GM18858 (cell line): Measurements from ENCODE around the gene PDK1.

ENCODE experiments used
- ATAC-seq: cut with Tn5 transposase; IDR thresholded peaks from one replicate; pipeline ENCODE4 v1.9.1; 2021; ENCODE audit not compliant: unreplicated experiment

PDK1 gene

DNA sequence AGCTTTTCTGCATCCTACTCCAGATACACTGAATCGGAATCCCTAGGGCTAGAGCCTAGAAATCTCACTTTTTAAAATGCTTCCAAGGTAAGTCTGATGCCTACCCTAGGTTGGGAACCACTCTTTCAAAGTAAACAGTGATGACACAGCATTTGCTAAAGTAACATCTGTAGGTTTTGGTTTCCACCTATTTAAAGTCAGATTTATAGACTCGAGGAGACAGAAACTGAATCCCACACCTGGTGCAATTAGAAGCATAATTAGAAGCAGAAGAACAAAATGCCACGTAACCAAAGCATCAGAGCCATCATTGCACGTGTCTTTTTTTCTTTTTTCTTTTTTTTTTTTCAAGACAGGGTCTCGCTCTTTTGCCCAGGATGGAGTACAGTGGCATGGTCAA is 40.9 kb downstream of the PDK1 start:
- no peak for ATAC-seq

DNA sequence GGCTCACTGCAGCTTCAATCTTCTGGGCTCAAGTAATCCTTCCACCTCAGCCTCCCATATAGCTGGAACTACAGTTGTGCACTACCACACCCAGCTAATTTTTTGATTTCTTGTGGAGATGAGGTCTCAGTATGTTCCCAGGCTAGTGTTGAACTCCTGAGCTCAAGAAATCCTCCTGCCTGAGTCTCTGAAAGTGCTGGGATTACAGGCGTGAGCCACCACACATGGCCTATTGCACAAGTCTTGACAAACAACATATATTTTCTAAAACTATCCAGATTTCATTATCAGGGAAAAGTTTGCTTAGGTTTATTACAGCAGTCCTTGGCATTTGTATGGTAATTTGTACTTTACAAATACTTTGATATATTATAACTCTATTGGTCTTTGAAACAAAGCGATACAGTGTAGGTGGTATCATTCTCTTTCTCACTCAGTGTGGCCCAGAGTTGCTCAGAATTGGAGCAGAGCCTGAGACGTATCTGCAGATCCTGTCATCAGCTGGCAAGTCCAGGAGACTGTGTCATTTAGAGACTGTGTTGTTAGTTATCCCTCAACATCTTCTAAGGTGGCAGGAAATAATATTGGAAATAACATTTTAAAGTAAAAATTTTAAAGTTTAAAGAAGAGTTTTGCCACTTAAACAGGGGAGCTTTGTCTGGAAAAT is 41.4 kb downstream of the PDK1 start:
- no peak for ATAC-seq

DNA sequence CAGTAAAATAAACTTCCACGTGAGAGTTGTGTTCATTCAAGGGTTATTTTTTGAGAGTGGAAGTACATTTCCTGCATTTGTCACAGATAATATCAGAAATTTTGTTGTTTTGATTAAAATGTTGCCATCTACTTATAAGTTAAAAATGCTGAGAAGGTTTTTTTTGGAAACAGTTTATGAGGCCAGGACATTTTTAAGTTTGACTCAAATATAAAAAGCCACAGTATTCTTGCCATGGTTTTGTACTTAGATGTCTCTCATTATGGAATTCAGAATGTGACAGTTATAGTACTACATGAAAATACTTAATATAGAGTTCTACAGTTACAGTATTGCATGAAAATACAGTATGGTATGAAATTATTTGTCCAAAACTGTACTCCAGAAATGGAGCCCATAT is 44.1 kb downstream of the PDK1 start:
- no peak for ATAC-seq

DNA sequence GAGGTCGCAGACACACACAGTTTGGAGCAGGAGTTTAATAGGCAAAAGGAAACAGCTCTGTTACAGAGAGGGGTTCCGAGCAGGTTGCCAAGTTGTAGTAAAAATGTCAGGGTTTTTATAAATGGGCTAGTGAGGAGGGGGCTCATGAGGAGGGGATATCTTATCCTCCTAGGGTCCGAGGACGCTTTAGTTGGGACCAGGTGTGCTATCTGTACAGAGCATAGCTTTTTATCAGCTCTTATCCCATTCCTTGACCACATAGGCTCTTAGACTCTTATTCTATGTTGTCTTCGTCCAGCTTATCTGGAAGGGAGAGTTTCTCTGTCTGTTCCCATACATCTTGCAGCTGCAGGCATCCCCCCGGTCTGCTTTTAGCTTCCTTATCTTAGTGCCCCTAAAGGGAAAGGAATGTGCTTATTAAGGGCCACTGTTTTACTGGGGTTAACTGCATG is 44.7 kb downstream of the PDK1 start:
- no peak for ATAC-seq

DNA sequence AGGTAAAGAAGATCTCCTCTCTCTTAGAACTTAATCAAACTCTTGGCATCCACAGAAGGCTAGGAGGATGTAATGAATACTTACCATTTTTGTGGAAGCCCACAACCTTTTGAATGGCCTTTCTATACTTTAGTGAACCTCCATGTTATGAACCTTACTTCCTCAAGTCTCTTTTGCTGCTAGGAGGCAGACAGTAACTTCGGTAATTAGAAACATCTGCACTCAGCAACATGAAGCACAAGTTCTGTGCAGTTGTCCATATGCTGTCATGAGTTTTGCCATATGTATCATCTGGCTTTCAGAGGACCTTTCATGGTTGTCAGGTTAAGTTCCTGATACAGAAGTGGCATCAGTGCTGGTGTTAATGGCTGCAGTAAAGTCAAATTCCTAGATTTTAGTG is 50.4 kb downstream of the PDK1 start:
- ATAC-seq = no peak

DNA sequence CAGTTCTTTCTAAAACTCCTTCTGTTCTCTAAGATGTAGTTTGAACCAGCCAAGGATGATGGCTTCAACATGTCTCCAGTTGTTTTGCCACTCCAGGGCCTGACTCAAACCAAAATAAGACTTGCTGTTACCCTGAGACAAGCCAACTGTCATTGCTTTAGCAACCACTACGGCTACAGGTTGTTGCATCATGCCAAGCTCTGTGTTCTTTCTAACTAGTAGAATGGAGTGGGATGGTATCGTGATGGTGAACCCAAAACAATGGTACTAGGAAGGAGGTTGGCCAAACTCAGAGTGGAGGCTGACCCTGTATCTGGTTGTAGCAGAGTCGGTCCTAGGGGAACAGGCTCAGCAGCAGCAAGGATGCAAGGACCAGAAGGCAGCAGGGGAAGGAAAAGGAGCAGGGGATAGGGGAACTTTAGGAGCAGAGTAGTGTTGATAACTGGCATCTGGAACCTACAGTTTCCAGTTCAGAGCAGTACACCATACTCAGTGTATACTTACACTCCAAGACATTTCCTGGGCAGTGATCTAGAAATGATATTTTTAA is 51.6 kb downstream of the PDK1 start:
- ATAC-seq = no peak

DNA sequence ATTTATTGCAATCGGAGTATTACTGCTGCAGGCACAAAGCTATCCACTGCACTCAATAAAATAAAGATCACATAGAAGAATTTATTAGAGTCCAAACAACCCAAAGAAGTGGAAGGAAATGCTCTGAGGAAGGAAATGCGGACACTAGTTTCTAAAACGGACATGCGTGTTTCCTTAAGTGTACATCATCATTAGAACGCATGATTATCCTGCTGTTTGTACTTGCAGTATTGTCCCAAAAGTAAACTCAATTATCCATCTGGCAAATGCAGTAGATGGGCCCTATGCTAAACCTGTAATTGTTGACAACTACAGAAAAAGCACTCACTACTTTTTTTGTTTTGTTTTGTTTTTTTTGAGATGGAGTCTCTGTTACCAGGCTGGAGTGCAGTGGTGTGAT is 53.6 kb downstream of the PDK1 start:
- no peak for ATAC-seq

DNA sequence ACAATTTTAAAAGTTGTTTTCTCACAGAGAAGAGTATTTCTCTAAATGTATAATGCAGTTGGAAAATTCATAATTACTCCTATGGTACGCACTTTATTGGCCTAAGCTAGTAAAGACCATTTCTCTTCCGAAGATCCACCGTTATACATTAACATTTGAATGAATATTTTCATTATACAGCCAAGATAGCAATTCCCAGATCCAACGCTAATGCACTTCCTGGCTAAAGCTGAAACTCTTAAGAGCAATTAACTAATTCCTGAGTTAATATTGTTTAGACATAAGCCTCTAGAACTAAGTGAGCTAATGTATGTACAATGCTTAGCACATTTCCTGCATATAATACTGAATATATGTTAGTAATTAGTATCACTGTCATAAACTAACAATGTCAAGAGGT is 56.2 kb downstream of the PDK1 start:
- no peak for ATAC-seq

DNA sequence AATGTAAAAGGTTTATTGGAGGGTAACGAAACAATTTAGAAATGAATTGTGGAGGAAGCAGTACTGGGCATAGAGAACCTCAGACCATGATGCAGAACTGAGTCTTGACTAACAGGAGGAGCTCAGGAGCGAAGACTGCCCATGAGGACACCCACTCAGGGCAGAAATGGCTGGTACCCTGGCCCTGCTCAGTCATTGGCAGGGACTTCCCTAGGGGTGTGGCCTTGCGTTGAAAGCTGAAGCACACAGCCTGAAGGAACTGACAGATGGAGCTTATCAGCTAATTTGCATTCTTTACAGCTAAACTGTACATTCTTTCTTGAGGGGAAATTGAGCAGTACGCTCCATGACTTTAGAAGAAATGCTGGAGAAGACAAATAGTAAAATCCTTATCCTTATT is 57.1 kb downstream of the PDK1 start:
- no peak for ATAC-seq

DNA sequence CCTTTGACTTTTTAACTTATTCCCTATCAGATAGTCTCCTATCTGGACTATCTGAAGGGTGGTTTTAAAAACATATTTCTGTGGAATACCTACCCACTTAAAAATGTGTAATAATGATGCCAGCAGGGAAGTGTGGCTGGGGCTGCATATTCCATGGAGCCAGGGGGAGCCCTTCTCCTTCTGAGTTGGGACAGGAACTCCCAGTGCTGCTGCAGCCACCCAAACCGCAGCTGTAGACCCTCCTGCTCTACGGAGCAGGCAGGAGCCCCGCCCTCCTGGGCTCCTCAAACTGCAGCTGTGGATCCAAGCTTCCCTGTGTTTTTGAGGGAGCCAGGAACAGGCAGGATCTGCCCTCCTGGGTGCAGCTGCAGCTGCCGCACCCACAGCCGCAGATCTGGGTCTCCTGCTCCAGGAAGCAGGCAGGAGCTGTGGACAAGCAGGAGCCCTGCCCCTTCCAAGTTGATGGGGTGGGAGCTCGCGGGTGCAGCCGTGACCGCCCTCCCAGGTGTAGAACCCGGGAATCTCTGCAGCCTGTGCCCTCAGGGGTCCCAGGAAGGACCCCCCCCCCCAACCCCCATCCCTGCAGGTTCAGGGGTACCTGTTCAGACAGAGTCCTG is 57.8 kb downstream of the PDK1 start:
- no peak for ATAC-seq

DNA sequence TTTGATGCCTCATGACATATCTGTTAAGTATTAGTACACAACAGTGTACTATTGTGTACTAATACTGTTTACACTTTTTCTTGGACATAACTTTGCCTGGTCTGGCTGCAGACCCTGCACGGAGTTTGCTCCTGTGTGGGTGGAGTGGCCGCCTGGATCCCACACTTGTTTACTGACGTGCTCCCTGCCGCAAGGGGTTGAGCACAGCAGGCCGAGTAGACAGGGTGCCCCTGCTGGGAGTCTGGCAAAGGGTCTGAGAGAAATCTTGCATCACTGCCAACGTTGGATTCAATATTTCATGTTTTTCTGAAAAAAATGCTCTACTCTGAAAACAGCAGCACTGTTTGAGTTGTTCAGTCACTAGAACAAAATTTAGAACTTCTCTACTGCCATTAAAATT is 59.0 kb downstream of the PDK1 start:
- no peak for ATAC-seq

DNA sequence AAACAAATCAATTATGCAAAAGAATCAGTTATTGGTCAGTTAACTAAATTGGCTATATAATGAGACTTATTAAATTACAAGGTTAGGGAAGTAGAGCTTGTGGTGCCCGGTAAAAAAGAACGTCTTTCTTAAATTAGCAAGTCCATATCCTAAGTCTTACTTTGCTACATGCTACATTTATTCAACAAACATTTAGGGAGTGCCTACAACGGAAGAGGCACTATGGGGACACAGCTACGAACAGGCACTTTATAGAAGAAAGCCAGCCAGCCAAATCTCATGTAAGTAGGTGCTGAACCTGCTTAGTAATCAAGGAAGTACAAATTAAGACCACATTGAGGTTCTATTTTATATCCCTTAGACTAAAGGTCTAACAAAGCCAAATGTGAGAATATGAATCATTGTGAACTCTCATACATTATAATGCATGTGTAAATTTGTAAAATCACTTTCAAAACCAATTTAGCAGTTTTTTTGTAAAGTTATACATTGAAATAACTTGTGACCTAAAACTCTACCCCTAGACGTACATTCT is 59.9 kb downstream of the PDK1 start:
- ATAC-seq = no peak

DNA sequence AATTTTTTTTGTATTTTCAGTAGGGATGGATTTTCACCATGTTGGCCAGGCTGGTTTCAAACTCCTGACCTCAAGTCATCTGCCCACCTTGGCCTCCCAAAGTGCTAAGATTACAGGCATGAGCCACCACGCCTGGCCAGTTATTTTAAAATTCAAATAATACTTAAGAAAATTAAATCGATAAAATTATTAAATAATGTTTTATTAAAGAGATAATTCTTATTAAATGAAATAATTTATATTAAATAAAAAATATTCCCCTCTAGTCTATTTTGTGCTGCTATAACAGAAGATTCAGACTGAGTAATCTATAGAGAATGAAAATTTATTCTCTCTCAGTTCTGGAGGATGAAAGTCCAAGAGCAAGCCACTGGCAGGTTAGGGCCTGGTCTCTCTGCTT is 61.2 kb downstream of the PDK1 start:
- no peak for ATAC-seq

DNA sequence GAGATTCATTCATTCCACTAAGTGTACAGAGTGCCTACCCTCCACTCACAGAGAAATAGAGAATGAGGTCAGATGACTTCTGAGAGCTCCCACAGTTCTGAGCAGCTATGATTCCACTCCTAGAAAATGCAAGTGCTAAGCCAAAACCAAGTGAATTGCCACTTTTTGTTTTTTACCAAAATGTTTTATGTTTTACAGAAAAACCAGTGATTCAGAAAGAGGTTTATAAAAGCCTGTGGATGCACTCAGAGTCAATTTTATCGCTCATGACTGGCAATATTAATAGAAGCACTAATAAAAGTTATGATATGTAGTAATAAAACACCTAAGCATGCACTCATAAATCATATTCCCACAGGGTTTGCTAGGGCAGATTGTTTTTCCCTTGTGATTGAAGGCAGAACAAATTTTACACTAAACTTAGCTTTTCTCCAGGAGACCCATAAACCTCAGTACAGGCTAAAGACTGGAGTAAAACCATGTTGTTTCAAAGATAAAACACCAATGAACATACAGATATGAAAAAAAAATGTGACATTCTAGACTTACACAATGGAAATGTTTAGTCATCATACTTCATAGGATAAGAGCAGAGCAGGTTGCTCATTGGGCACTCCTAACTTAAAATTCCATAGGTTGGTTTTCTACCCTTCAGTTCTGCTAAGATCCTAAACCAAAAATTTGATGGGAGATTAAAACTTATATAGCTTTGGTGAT is 67.5 kb downstream of the PDK1 start:
- no peak for ATAC-seq

DNA sequence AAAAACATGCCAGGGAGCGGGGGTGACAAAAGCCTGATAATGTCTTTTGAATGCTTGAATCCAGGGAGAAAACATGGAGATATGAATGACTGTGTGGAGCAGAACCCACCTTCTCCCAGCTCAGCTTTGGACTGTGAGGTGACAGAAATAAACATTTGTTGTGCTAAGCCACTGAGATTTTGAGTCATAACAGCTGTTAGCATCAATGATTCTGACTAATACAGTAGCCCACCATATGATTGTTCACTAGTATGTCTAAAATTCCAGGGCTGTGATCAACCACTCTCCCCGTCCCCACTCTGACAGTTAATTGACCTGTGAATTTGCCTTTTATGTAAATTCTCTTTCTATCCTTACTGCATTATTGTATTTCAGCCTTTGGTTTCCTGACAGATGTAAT is 69.1 kb downstream of the PDK1 start:
- no peak for ATAC-seq

DNA sequence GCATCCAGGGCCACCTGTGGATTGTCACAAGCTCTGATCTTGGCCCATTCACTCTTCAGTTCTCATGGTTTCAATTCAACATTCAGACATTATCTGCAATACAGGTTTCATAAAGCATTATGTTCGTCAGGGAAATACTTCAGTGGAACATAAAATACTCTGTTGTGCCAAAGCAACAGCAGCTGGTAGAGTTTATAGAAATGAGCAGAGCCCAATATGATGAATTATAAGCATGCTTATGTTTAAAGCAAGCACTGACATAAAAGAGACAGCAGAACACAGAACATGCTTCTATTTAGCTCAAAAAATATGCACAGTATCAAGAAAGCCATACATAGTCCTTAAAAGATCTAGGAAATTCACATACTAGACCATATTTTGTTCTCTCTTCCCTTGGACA is 71.3 kb downstream of the PDK1 start:
- no peak for ATAC-seq

DNA sequence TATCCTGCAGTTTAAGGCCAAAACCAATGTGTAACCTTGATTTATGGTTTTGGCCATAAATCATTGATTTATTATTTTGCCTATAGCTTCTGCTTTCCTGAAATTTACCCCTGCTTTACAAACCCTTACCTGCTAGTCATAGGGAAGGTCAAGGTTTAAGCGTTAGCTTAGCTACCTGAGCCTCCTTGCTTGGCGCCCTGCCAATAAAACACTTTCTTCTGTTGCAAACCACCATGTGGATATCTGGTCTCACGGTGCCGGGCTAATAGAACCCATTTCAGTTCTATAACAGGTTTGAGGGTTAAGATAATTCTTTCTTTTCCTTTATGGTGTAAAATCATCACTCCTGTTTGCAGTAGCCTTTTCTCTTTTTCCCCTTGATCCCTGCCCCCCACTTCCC is 72.2 kb downstream of the PDK1 start:
- ATAC-seq = no peak

DNA sequence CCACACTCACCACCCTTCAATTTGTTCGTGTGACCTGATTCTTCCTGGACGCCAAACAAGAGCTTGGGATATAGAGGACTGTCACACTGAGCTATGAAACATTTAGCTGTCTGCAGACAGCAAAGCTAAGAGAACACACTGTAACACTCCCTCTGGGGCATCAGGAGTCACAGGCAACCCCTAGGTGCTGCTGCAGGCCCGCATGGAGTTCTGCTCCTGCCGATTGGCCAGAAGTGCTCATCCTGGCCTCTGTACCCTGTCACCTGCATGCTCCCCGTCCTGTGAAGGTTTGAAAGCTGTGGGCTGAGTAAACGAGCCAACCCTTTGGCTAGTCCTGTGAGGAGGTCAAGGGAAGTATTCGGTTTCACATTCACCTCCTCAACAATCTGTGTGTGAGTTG is 73.7 kb downstream of the PDK1 start:
- ATAC-seq = no peak

DNA sequence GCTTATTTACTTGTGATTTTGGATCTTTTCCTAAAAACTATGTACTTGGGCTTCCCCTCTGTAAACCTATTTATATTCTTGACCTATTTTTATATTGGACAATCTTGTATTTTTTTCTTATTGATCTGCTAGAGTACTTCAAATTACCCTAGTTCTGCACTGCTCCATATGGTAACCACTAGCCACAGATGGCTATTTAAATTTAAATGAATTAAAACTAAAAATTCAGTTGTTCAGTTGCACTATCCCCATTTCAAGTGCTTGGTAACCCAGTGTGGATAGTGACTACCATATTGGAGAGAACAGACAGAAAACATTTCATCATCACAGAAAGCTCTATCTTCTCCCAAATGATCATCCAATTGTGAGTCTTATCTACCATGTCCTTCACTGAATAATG is 74.3 kb downstream of the PDK1 start:
- no peak for ATAC-seq

DNA sequence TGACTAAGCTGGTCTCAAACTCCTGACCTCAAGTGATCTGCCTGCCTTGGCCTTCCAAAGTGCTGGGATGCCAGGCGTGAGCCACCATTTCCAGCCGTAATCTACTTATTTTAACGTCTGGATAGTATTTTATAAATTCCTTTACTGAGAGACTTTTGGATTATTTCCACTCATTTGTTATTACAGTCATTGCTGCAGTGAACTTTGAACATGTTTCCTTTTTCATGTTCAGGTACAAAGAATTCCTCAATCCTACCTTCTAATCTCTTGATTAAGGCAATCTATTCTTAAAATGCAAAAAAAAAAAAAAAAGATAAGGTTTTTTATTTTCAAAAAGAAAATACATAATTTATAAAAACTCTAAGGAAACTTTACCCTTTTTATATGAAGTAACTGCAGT is 78.6 kb downstream of the PDK1 start:
- ATAC-seq = no peak

DNA sequence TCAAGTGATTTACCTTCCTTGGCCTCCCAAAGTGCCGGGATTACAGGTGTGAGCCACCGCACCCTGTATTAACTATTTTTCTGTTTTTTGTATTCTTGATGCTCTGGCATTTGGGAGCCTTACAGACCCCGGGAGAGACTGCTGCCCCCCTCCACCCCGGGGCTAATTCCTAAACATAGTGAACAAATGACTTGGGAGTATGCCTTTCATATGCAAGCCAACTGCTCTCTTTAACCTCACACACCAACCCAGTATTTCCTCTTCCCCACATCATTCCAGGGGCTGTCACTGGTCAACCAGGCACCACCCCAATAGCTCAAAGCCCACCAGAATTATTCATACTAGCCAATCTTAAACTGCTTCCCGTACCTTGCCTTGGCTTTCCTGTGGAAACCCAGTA is 79.7 kb downstream of the PDK1 start:
- ATAC-seq = no peak

DNA sequence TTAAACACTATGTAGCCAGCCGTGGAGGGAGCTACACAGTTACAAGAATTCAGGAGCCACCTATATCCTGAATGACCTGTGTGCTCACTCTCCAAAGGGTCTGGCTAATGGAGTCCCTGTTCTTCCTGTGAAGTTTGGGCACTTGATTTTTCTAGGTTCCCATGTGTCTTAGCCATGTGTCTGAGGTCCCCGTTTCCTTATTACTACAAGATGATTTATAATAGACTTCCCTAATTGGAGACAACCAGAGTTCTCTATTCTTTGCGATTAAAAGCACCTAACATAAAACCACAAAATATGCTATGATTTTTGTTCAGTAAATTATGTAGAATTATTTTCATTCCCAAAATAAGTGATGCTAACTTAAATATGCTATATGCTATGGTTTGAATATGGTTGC is 83.4 kb downstream of the PDK1 start:
- ATAC-seq = no peak
